ENCODE data around the gene MICAL2.

Gene MICAL2

DNA sequence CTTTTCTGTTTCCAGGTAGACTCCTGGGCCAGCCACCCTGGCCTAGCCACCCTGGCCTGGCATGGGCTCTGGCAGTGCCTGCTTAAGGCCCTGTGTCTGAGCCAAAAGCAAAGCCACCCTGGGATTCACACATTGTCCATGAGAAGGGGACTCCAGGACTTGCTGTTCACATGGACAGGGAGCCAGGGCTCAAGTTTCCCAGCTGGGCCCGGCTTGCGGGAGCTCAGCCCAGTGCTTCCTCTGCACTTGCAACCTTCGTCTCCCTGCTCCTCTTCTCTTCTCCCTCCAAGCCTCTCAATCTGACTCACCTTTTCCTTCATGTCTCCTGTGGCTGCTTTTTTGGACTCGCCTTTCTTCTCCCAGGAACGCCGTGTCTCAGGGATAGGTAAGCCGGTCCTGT lies 130.3 kb downstream of the MICAL2 start:
- in situ Hi-C loops (cut with MboI; ENCODE audit: low sequenced_read_pairs): no loop called here

DNA sequence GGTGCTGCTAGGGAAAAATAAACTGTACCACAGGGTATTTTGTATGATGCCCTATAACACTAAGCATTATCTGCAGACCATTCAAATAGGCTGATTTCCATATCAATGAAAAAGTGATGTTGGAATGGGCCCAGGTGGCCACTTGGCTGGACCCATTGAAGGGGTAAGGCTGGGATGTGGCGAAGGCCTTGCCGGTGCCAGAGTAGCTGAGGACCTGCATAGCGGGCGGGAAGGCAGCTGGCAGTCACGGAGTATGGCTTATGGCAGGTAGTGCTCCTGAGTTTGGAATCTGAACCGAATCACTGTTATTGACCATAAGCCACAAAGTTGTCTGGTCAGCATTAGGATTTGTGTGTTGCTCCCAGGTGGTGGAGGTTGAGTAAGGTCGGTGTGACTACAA lies 131.0 kb downstream of the MICAL2 start:
- in situ Hi-C loops (cut with MboI; ENCODE audit: low sequenced_read_pairs): no loop called here

DNA sequence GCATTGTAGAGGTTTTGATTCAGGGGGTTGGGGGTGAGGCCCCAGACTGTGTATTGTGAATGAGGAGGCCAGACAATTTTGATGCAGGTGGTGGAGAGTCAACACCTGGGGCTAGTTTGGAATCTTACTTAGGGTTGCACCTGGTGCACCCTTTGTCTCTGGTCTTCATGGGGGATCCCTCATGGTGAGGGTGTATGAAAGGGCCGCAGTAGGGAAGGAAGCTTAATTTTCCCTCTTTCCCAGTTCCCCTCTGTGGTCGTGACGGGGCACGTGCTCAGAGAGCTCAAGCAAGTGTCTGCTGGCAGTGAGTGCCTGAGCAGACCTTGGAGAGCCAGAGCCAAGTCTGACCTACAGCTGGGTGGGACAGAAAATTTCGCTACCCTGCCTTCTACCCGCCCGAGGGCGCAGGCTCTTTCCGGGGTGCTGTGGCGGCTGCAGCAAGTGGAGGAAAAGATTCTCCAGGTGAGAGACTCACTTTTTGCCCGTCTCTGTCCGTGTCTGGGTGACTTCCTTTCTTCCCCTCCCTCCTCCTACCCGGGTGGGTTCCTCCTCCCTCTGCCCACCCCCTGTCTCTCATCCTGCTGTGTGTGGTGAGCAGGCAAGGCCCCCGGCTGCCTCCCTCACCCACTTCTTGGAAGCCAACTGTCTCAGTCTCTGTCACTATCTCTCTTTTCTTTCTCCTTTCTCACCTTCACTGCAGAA lies 131.7 kb downstream of the MICAL2 start:
- in situ Hi-C loops (cut with MboI; ENCODE audit: low sequenced_read_pairs): no loop called here

DNA sequence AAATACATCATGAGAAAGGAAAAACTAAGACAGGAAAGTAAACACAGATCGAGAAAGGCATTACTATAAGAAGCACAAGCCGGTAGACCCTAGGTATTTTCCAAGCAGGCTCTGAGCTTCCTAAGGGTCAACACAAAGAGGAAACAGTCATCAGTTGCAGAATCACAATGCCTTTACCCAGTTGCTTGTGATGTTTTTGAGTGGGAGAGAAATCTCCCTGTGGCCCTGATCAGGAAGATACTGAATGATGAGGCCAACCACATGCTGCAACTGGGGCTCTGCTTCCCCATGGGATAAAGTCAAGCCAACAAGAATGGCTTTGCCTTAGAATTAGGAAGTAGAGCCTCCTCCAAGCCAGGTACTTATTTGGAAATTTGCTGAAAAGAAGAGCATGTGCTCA lies 132.6 kb downstream of the MICAL2 start:
- in situ Hi-C loops (cut with MboI; ENCODE audit: low sequenced_read_pairs): no loop called here

DNA sequence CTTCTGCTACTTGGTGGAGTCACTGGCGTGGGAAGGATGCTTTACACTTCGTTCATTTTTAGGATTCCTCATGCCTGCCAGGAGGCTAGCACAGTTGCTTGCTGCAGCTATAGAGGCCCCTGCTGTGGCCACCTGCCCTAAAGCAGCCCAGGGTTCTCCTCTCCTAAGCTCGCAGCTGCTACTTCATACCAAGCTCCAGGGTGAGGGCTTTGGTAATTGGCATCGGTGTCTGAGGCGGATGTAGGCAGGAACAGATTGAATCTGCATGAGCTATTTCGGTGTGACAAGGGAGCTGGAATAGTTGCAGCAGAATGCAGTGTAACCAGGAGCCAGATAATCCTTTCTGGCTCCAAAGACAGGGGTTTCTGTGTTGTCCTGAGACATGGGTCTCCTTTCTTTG lies 133.1 kb downstream of the MICAL2 start:
- in situ Hi-C loops (cut with MboI; ENCODE audit: low sequenced_read_pairs): no loop called here

DNA sequence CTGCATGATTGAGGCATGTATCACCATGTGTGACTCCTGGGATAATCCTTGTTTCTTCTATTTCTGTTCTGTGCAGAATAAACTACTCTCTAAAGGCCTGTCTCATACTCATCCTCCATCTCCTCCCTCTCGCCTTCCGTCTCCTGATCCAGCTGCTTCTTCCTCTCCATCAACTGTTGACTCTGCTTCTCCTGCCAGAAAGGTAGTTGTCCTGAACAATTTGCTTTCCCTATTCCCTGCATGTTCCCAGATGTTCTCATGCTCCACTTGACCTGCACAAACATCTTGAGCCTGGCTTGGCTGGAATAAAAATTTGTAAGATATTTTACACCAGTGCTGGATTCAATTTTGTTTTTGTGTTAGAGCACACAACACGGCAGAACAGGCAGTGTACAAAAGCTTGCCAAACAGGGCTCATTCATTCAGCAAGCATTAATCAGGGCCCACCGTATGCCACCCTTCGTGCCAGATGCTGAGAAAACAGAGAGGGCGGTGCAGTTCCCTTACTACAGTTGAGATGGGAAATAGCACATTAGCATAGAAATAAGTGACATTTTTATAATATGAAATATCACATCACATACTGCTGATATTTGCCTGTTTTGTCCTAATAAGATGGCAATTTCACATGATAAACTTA lies 133.6 kb downstream of the MICAL2 start:
- in situ Hi-C loops (cut with MboI; ENCODE audit: low sequenced_read_pairs): no loop called here

DNA sequence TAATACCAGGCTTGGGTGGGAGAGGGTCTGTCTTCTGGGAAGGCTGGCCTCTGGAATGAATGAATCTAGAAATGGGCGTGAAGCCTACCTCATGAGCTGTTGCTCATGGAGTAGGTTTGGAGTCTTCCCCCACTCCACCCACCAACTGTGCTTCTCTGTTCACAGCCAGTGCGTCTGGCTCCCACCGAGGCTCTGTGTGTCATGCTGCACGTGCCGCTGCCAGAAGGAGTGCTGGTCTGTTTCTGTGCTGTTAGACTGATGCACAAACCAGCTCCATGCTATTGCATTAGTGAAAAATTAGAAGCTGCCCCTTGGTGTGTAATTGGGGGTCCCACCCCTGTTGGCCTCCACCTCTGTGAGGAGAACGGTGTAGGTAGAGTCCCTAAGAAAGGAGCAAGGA lies 134.7 kb downstream of the MICAL2 start:
- in situ Hi-C loops (cut with MboI; ENCODE audit: low sequenced_read_pairs): no loop called here

DNA sequence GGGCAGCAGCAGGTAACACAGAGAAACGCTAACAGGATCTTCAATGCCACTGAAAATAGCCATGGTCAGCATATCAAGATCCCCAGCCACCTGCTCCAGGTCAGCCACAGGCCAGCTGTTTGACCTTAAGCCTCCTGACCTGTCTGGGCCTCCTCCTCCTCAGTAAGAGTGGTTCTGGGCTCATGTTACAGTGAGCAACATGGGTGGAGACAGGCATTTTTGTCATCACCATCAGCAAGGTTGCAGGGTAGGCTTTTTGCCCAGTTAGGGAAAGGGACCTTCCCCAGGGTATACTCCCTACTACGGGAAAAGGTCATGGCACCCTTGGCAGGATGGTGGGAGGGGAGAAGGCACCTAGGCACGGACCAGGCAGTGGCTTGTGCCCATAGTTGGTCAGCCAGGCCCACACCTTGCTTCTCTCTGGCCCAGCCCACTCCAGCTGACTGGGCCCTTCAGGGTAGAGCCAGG lies 135.2 kb downstream of the MICAL2 start:
- in situ Hi-C loops (cut with MboI; ENCODE audit: low sequenced_read_pairs): no loop called here

DNA sequence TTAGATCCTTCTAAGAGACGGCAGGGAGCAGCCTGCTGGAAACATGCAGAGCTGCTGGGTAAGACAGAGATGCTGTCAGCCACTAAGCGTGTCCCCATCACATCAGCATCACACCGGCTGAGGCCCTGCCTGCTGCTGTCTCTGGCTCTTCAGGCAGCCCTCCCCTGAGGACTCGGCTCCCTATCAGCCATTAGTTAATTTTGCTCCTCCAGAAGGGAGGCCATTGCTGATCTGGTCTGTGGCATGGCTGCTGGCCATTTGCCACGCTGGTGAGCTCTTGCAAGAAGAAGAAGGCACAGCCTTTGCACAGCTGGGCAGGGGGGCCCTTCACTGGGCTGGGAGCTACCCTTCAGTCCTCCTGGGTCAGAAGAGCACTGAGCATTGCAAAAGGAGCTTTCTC lies 135.8 kb downstream of the MICAL2 start:
- in situ Hi-C loops (cut with MboI; ENCODE audit: low sequenced_read_pairs): no loop called here

DNA sequence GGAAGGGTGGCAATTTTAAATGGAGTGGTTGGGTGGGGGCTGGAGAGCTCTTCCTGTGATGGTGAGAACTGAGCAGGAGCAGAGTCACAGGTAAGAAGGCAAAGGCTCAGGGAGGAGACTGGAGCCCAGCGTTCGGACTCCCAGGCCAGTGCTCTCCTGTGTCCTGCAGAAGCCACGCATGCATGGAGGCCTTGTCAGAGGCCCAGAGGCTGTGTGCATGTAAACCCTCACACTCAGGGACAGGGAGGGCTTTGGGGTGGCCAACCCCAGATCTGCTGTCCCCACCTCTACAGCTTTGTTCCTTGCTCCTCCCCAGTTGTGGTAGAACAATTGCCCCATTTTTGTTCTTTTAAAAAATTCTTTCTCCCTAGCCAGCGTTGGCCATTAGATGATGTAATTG lies 136.6 kb downstream of the MICAL2 start:
- in situ Hi-C loops (cut with MboI; ENCODE audit: low sequenced_read_pairs): no loop called here

DNA sequence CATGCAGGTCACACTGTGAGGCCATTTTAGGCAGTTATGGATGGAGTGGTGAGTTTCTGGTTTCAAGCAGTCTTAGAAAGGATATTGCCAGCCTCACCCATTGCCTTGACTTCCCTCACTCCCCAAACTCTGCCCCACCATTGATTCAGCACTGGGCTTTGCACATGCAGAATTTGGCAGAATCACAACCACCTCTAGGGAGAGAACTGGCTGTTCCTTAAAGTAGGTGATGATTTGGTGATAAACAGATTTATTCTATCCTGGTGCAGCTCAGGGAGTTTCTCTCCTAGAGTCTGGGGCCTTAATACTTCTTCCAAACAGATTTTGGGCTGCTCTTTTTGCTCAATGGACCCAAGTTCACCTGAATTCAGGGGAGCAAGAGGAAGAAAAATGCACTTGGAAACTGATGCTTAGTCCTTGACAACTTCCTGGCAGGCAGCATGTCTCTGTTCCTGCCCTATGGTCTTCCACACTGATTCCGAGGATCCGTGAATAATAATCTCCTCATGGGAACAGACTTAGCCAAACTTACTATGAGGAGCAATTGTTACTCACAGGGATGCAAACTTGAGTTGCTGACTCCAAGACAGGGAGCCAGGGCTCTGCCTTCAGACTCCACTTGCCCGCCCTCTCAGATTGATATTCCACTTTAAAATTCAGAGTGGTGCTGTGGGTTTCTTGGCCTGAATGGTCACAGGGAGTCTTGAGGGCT lies 137.3 kb downstream of the MICAL2 start:
- in situ Hi-C loops (cut with MboI; ENCODE audit: low sequenced_read_pairs): no loop called here

DNA sequence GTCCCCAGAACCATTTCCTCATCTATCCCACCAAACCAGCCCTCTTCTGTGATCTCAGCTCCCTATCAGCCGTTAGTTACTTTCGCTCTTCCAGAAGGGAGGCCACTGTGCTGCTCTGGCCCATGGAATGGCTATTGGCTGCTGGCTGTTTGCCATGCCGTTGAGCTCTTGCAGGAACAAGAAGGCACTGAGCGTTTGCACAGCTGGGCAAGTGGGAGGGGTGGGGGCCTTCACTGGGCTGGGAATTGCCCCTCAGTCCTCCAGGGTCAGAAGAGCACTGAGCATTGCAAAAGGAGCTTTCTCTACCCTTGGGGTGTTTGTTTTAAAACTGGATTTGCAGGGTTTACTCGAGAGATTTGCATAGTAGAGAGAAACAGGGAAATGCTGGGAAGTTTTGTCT lies 137.9 kb downstream of the MICAL2 start:
- in situ Hi-C loops (cut with MboI; ENCODE audit: low sequenced_read_pairs): no loop called here

DNA sequence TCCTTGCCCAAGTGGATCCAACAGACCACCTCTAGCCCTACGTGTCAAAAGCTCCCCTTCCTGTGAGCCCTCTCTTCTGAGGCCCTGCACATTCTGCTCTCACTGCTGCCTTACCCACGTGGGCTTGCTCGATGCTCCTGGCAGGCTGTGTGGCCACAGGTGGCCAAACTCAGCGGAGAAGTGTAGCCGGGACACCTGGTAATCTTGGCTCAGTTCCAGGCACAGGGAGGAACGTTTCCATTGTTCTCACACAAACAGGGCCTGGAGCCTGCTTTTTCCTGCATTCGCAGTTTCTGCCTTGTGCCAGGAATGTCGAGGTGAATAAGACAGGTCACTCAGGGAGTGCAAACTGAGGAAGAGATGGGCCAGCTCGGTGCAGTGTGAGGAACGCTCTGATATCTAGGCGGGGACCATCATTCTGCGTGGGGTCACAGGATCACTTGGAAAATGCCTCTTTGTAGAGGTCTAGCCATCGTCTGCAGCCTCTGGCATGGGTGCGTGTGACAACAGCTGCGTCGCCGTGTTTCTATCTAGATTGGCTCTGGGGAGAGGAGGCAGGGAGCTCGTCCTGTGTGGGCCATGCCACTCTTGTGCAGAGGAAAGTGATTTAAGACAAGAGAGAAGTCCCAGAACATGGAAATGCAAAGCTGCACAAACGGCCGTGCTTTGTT lies 139.3 kb downstream of the MICAL2 start:
- in situ Hi-C loops (cut with MboI; ENCODE audit: low sequenced_read_pairs): no loop called here

DNA sequence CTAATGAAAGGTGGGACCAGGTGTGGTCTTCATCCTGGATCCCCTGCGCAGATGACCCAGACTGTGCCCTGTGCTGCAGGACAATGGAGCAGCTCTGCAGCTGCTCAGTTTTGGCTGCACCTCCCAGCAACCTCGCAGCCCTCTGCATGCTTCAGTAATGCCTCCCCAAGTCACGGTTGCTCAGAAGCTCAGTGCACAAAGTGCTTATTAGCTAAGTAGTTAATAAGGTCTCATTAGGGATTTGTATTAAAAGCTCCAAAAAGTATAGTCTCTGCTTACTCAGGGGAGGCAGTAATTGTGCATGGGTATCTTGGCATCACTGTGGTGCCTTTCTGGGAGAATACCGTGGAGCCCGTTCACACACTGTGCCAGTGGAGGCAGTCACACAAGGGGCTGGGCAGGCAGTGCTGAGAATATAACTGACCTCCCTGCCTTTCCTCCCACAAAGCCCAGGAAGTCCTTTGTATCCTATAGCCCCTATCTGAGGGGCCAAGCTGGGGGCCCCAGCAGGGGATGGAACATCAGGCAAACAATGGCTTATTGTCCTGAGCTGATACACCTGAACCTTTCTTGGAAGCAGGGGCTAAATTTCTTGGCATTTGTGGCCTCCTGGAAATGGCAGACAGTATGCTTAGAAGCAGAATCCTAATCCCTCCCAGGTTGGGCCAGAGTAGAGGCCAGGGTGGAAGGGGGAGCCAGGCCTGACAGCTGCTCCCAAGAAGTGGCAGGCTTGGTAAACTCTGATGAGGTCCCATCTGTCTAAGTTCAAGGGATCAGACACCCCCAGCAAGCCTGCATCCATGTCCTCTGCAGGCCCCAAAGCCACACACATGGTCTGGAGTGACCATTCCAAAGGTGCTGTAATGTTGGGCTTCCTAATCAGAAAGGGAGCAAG lies 141.5 kb downstream of the MICAL2 start:
- in situ Hi-C loops (cut with MboI; ENCODE audit: low sequenced_read_pairs): no loop called here

DNA sequence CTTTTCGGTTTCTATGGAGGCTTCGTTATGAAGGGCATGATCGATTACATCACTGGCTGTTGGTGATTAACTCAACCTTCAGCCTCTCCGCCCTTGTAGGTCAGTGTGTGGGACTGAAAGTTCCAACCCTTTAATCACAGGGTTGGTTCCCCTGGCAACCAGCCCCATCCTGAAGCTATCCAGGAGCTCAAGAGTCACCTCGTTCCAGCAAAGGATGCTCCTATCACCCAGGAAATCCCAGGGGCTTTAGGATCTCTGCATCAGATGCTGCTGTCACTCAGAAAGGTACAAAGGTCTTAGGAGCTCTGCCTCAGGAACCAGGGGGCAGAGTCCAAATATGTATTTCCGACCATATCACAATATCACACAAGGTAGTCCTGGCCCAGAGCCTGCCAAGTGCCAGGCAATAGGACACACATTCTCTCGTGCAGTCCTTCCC lies 143.5 kb downstream of the MICAL2 start:
- in situ Hi-C loops (cut with MboI; ENCODE audit: low sequenced_read_pairs): no loop called here

DNA sequence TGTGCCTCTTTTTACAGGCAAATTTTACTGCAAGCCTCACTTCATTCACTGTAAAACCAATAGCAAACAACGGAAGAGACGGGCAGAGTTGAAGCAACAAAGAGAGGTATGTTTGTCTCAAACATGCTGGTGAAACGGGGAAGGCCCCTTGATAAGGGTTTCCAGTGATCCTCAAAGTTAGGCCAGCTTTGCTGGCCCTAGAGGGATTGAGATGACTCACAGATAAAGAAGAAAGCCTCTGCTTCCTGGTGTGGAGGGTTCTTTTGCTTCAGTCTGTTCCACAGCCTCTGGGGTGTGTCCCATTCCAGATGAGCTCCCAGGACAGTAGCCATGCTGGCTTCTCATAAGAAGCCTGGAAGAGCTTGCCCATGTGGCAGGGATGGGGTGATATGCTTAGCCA lies 148.1 kb downstream of the MICAL2 start:
- in situ Hi-C loops (cut with MboI; ENCODE audit: low sequenced_read_pairs): no loop called here

DNA sequence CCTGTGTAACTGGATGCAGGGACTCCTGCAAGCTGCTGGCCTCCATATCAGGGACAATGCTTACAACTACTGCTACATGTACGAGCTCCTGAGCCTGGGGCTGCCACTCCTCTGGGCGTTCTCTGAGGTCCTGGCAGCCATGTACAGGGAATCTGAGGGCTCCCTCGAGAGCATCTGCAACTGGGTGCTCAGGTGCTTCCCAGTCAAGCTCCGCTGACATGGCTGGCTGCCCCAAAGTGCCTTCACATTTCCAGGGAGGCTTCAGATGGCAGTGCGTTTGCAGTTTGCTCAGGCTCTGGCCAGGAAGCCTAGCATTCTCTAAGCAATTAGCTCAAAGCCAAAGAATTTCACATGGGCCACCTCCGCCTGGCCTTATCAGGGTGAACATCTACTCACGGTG lies 149.6 kb downstream of the MICAL2 start:
- in situ Hi-C loops (cut with MboI; ENCODE audit: low sequenced_read_pairs): no loop called here

DNA sequence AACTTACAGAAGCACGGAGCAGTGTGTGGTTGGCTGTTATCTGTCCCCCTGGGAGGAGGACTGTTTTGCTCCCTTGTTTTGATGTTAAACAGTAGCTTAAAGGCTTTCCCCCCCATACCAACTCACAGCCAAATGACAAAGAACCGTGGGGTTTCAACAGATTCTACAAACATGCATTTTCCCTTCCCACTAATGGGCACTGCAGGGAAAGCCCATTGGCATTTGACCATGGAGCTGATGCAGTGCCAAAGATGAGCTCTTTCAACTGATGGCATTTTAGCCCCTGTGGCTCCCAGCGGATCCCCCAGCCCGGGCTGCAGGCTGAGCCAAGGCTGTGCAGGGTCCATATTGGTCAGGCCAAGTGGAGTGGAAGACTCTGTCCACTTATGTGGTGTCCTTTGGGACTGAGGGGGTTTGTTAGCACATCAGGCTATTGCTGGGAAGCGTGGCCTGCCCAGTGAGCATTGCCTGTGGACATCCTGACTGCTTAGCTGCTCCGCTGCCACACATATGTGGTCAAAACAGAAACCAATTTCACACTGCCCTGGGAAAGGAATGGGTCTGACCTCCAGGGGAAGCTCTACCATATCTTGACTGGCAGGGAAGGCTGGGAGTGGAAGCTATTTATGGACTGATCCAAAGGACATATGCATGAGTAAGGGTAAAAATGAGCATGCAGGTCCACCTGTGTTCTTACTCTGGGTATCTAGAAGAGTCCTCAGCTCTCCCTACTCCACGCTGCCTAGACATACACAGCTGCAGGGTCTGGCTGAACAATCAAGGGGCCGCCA lies 150.5 kb downstream of the MICAL2 start:
- in situ Hi-C loops (cut with MboI; ENCODE audit: low sequenced_read_pairs): no loop called here

DNA sequence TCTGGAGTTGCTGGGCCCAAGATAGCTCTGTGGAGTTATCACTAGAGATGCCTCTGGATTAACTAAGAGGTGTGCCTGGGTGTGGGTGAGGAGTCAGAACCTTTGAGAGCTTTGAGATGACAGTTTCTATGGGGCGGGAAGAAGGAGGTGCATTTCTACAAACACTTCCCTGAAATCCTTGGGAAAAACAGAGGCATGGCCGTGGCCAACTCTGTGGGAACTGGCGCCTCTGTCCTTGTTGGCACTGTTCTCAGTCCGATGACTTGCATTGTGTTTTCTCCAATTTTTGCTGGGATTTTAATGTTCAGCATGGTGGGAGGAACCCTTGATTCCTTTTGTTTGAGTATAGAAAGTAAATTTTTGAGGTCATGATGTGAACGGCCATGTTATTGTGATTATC lies 151.2 kb downstream of the MICAL2 start:
- in situ Hi-C loops (cut with MboI; ENCODE audit: low sequenced_read_pairs): no loop called here

All from HL-60/S4 treated with phorbol 12-myristate 13-acetate at 8.2 ng/mL for 4 days and 3 days (cell line).